Measurements from ENCODE around the gene SLC25A20.

SLC25A20 gene

GRCh38 chr3:48877671-48878070 is 21.0 kb downstream of the SLC25A20 start:
- Histone ChIP-seq H3K23ac (ENCODE audit: low read depth, low read length, poor library complexity) (no peak overlapping the region), H3K9ac (ENCODE audit: low read depth, low read length, poor library complexity) (no peak overlapping the region), H3K4me2 (ENCODE audit: insufficient read depth, low read length, poor library complexity, severe bottlenecking) (no peak overlapping the region), H3K36me3 (replicated peaks in 1 of 2; ENCODE audit: control insufficient read depth in 2 of 2, insufficient read depth in 2 of 2, low read length in 2 of 2) (no peaks in the 10 kb centered on the region), H3K18ac (ENCODE audit: low read length) (no peak overlapping the region), H3K79me1 (ENCODE audit: low read depth, low read length) (no peaks in the 10 kb centered on the region), H2BK5ac (ENCODE audit: low read length) (no peak overlapping the region), H2BK15ac (ENCODE audit: low read length) (no peak overlapping the region), H3K4ac (ENCODE audit: low read length) (no peak overlapping the region), H2AK5ac (ENCODE audit: low read depth, low read length) (no peak overlapping the region), H3K9me3 (replicated peaks in 1 of 2; ENCODE audit: control insufficient read depth in 2 of 2, insufficient read depth in 1 of 2, low read depth in 1 of 2, low read length in 2 of 2) (no peaks in the 10 kb centered on the region), H2AFZ (ENCODE audit: low read length) (no peak overlapping the region), H3K27ac (replicated peaks; ENCODE audit: low read length) (no peak overlapping the region), H4K8ac (ENCODE audit: low read depth, low read length) (no peak overlapping the region), H3K4me1 (ENCODE audit: control insufficient read depth in 2 of 2, insufficient read depth in 1 of 2, low read depth in 1 of 2, low read length in 2 of 2) (no peaks in the 10 kb centered on the region), H3K14ac (ENCODE audit: low read length) (no peak overlapping the region), H3K4me3 (ENCODE audit: low read length in 2 of 2) (no peak overlapping the region), H2BK120ac (ENCODE audit: low read depth, low read length) (no peak overlapping the region), H2BK12ac (ENCODE audit: low read length) (no peak overlapping the region), H3K27me3 (ENCODE audit: control insufficient read depth in 3 of 3, insufficient read depth in 3 of 3, low read depth in 1 of 3, low read length in 3 of 3) (no peaks in the 10 kb centered on the region), H4K91ac (ENCODE audit: low read depth, low read length, poor library complexity) (no peak overlapping the region)
- no CpG with 5 or more reads among the region's 8 CpGs for WGBS, 2 donors (ENCODE audit: extremely low coverage in 2 of 2, insufficient read length in 2 of 2, insufficient replicate concordance in 1 of 2)
- no peak for DNase-seq (ENCODE audit: low spot score)

- Histone ChIP-seq H3K36me3 (replicated peaks in 1 of 2; ENCODE audit: control insufficient read depth in 2 of 2, insufficient read depth in 2 of 2, low read length in 2 of 2) (no peaks in the 10 kb centered on the region), H3K9me3 (replicated peaks in 1 of 2; ENCODE audit: control insufficient read depth in 2 of 2, insufficient read depth in 1 of 2, low read depth in 1 of 2, low read length in 2 of 2) (no peaks in the 10 kb centered on the region), H3K14ac (ENCODE audit: low read length) (no peak overlapping the region), H3K4me2 (ENCODE audit: insufficient read depth, low read length, poor library complexity, severe bottlenecking) (no peak overlapping the region), H3K27ac (replicated peaks; ENCODE audit: low read length) (no peak overlapping the region), H3K4ac (ENCODE audit: low read length) (no peak overlapping the region), H2AFZ (ENCODE audit: low read length) (no peak overlapping the region), H2BK12ac (ENCODE audit: low read length) (no peak overlapping the region), H3K4me3 (ENCODE audit: low read length in 2 of 2) (no peak overlapping the region), H3K79me1 (ENCODE audit: low read depth, low read length) (no peaks in the 10 kb centered on the region), H2BK5ac (ENCODE audit: low read length) (no peak overlapping the region), H2BK120ac (ENCODE audit: low read depth, low read length) (no peak overlapping the region), H2BK15ac (ENCODE audit: low read length) (no peak overlapping the region), H4K8ac (ENCODE audit: low read depth, low read length) (no peak overlapping the region), H2AK5ac (ENCODE audit: low read depth, low read length) (no peak overlapping the region), H3K18ac (ENCODE audit: low read length) (no peak overlapping the region), H3K27me3 (ENCODE audit: control insufficient read depth in 3 of 3, insufficient read depth in 3 of 3, low read depth in 1 of 3, low read length in 3 of 3) (no peaks in the 10 kb centered on the region), H4K91ac (ENCODE audit: low read depth, low read length, poor library complexity) (no peak overlapping the region), H3K4me1 (ENCODE audit: control insufficient read depth in 2 of 2, insufficient read depth in 1 of 2, low read depth in 1 of 2, low read length in 2 of 2) (peaks cover 0 to 3% of the 10 kb centered on the region in 2 donors), H3K9ac (ENCODE audit: low read depth, low read length, poor library complexity) (no peak overlapping the region), H3K23ac (ENCODE audit: low read depth, low read length, poor library complexity) (no peak overlapping the region)
- no CpG with 5 or more reads among the region's 3 CpGs for WGBS, 2 donors (ENCODE audit: extremely low coverage in 2 of 2, insufficient read length in 2 of 2, insufficient replicate concordance in 1 of 2)
- no peak for DNase-seq (ENCODE audit: low spot score)
Observed at GRCh38 chr3:48863122-48863521, 35.6 kb downstream of the SLC25A20 start.

- Histone ChIP-seq H2BK12ac (ENCODE audit: low read length) (no peak overlapping the region), H3K79me1 (ENCODE audit: low read depth, low read length) (no peaks in the 10 kb centered on the region), H3K36me3 (replicated peaks in 1 of 2; ENCODE audit: control insufficient read depth in 2 of 2, insufficient read depth in 2 of 2, low read length in 2 of 2) (no peaks in the 10 kb centered on the region), H3K4ac (ENCODE audit: low read length) (no peak overlapping the region), H2BK120ac (ENCODE audit: low read depth, low read length) (no peak overlapping the region), H2BK15ac (ENCODE audit: low read length) (no peak overlapping the region), H4K8ac (ENCODE audit: low read depth, low read length) (no peak overlapping the region), H3K4me1 (ENCODE audit: control insufficient read depth in 2 of 2, insufficient read depth in 1 of 2, low read depth in 1 of 2, low read length in 2 of 2) (peaks cover 0 to 4% of the 10 kb centered on the region in 2 donors), H3K9me3 (replicated peaks in 1 of 2; ENCODE audit: control insufficient read depth in 2 of 2, insufficient read depth in 1 of 2, low read depth in 1 of 2, low read length in 2 of 2) (no peaks in the 10 kb centered on the region), H3K9ac (ENCODE audit: low read depth, low read length, poor library complexity) (no peak overlapping the region), H3K4me2 (ENCODE audit: insufficient read depth, low read length, poor library complexity, severe bottlenecking) (no peak overlapping the region), H3K27me3 (ENCODE audit: control insufficient read depth in 3 of 3, insufficient read depth in 3 of 3, low read depth in 1 of 3, low read length in 3 of 3) (no peaks in the 10 kb centered on the region), H2AK5ac (ENCODE audit: low read depth, low read length) (no peak overlapping the region), H3K4me3 (ENCODE audit: low read length in 2 of 2) (no peak overlapping the region), H3K23ac (ENCODE audit: low read depth, low read length, poor library complexity) (no peak overlapping the region), H2AFZ (ENCODE audit: low read length) (no peak overlapping the region), H4K91ac (ENCODE audit: low read depth, low read length, poor library complexity) (no peak overlapping the region), H2BK5ac (ENCODE audit: low read length) (no peak overlapping the region), H3K27ac (replicated peaks; ENCODE audit: low read length) (no peak overlapping the region), H3K14ac (ENCODE audit: low read length) (no peak overlapping the region), H3K18ac (ENCODE audit: low read length) (no peak overlapping the region)
- DNase-seq (ENCODE audit: low spot score): no peak
- no CpG with 5 or more reads among the region's 2 CpGs for WGBS, 2 donors (ENCODE audit: extremely low coverage in 2 of 2, insufficient read length in 2 of 2, insufficient replicate concordance in 1 of 2)
Observed at GRCh38 chr3:48859206-48859605, 39.5 kb downstream of the SLC25A20 start.

GRCh38 chr3:48858709-48859108 is 40.0 kb downstream of the SLC25A20 start:
- Histone ChIP-seq H4K8ac (ENCODE audit: low read depth, low read length) (no peak overlapping the region), H3K4me2 (ENCODE audit: insufficient read depth, low read length, poor library complexity, severe bottlenecking) (no peak overlapping the region), H3K9ac (ENCODE audit: low read depth, low read length, poor library complexity) (no peak overlapping the region), H3K4me1 (ENCODE audit: control insufficient read depth in 2 of 2, insufficient read depth in 1 of 2, low read depth in 1 of 2, low read length in 2 of 2) (peaks cover 0 to 4% of the 10 kb centered on the region in 2 donors), H2BK120ac (ENCODE audit: low read depth, low read length) (no peak overlapping the region), H3K27ac (replicated peaks; ENCODE audit: low read length) (no peak overlapping the region), H3K4me3 (ENCODE audit: low read length in 2 of 2) (no peak overlapping the region), H3K36me3 (replicated peaks in 1 of 2; ENCODE audit: control insufficient read depth in 2 of 2, insufficient read depth in 2 of 2, low read length in 2 of 2) (no peaks in the 10 kb centered on the region), H2BK12ac (ENCODE audit: low read length) (no peak overlapping the region), H3K14ac (ENCODE audit: low read length) (no peak overlapping the region), H2AK5ac (ENCODE audit: low read depth, low read length) (no peak overlapping the region), H3K23ac (ENCODE audit: low read depth, low read length, poor library complexity) (no peak overlapping the region), H3K4ac (ENCODE audit: low read length) (no peak overlapping the region), H3K27me3 (ENCODE audit: control insufficient read depth in 3 of 3, insufficient read depth in 3 of 3, low read depth in 1 of 3, low read length in 3 of 3) (no peaks in the 10 kb centered on the region), H3K9me3 (replicated peaks in 1 of 2; ENCODE audit: control insufficient read depth in 2 of 2, insufficient read depth in 1 of 2, low read depth in 1 of 2, low read length in 2 of 2) (no peaks in the 10 kb centered on the region), H2AFZ (ENCODE audit: low read length) (no peak overlapping the region), H2BK15ac (ENCODE audit: low read length) (no peak overlapping the region), H3K79me1 (ENCODE audit: low read depth, low read length) (no peaks in the 10 kb centered on the region), H2BK5ac (ENCODE audit: low read length) (no peak overlapping the region), H4K91ac (ENCODE audit: low read depth, low read length, poor library complexity) (no peak overlapping the region), H3K18ac (ENCODE audit: low read length) (no peak overlapping the region)
- no peak for DNase-seq (ENCODE audit: low spot score)
- WGBS, 2 donors (ENCODE audit: extremely low coverage in 2 of 2, insufficient read length in 2 of 2, insufficient replicate concordance in 1 of 2): no CpG with 5 or more reads among the region's 2 CpGs
